Activated CD8-positive, alpha-beta memory T cell treated with anti-CD3 and anti-CD28 coated beads, Interleukin-2, amount 50 U/mL, for 4 hours (primary cell): ENCODE results near the gene MAGEA2B.
"Not testable (repeated sequence)": the region's sequence is repeated elsewhere in the genome, so short reads cannot be mapped to it uniquely, and the experiment has no call there.

Source experiments
- DNase-seq: peaks from one replicate; pipeline ENCODE4 v3.0.0-alpha.2; 2020

MAGEA2B gene

DNA sequence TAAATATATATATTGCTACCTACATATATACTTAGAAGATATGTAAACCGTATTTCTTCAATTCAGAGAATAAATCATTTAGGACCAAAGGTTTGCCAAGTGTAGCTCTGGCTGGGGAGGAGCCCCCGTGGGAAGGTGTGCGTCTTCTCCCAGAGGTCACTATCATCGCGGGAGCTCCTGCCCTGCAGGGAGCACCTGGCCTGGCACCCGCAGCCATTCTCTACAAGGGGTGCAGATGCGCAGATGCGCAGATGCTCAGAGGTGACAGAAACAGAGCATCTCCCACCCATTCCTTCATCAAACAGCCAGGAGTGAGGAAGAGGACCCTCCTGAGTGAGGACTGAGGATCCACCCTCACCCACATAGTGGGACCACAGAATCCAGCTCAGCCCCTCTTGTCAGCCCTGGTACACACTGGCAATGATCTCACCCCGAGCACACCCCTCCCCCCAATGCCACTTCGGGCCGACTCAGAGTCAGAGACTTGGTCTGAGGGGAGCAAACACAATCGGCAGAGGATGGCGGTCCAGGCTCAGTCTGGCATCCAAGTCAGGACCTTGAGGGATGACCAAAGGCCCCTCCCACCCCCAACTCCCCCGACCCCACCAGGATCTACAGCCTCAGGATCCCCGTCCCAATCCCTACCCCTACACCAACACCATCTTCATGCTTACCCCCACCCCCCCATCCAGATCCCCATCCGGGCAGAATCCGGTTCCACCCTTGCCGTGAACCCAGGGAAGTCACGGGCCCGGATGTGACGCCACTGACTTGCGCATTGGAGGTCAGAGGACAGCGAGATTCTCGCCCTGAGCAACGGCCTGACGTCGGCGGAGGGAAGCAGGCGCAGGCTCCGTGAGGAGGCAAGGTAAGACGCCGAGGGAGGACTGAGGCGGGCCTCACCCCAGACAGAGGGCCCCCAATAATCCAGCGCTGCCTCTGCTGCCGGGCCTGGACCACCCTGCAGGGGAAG, at the start of gene MAGEA2B:
TSS of gene MAGEA2B (plus strand) at position 814 of the 973 bp plus-strand sequence. CDS start 2,479 bp downstream, outside the sequence.
- DNase-seq: not testable (repeated sequence)

DNA sequence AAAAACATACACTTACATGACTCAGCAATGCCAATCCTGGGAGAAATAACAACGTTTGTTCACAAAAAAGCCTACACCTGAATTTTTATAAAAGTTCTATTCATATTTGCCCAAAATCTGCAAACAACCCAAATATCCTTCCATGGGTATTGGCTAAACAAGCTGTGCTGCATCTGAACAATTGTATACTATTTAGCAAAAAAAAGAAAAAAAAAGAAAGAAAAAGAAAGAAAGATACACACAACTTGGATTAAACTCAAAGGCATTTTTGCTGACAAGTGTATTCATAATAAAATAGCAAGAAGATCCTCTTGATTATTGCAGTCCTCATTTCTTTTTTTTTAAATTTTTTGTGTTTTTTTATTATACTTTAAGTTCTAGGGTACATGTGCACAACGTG, 40.3 kb upstream of the MAGEA2B start:
- DNase-seq: no peak

DNA sequence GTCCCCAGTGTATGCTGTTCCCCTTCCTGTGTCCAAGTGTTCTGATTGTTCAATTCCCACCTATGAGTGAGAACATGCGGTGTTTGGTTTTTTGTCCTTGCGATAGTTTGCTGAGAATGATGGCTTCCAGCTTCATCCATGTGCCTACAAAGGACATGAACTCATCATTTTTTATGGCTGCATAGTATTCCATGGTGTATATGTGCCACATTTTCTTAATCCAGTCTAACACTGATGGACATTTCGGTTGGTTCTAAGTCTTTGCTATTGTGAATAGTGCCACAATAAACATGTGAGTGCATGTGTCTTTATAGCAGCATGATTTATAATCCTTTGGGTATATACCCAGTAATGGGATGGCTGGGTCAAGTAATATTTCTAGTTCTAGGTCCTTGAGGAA, 39.8 kb upstream of the MAGEA2B start:
- not testable (repeated sequence) for DNase-seq

- DNase-seq: not testable (repeated sequence)
These were observed 33.4 kb upstream of the MAGEA2B start for GRCh38 chrX:152681012-152681411.

DNA sequence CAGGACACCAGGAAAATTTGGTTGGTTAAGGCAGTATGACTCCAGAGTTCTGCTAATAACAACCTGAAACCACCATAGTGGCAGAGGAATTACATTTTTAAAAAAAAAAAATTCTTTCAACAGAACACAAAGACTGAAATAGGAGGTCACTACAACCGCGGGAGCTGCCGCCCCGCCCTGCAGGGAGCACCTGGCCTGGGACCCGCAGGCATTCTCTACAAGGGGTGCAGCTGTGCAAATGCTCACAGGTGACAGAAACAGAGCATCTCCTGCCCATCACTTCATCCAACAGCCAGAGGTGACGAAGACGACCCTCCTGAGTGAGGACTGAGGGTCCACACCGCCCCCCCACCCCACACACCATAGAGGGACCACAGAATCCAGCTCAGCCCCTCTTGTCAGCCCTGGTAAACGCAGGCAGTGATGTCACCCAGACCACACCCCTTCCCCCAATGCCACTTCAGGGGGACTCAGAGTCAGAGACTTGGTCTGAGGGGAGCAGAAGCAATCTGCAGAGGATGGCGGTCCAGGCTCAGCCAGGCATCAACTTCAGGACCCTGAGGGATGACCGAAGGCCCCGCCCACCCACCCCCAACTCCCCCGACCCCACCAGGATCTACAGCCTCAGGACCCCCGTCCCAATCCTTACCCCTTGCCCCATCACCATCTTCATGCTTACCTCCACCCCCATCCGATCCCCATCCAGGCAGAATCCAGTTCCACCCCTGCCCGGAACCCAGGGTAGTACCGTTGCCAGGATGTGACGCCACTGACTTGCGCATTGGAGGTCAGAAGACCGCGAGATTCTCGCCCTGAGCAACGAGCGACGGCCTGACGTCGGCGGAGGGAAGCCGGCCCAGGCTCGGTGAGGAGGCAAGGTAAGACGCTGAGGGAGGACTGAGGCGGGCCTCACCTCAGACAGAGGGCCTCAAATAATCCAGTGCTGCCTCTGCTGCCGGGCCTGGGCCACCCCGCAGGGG, 16.2 kb upstream of the MAGEA2B start, which contains the start of gene MAGEA3:
TSS of gene MAGEA3 (plus strand) at position 843 of the 980 bp plus-strand sequence. CDS start 2,039 bp downstream, outside the sequence.
- not testable (repeated sequence) for DNase-seq

DNA sequence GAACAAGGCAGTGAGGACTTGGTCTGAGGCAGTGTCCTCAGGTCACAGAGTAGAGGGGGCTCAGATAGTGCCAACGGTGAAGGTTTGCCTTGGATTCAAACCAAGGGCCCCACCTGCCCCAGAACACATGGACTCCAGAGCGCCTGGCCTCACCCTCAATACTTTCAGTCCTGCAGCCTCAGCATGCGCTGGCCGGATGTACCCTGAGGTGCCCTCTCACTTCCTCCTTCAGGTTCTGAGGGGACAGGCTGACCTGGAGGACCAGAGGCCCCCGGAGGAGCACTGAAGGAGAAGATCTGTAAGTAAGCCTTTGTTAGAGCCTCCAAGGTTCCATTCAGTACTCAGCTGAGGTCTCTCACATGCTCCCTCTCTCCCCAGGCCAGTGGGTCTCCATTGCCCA, 14.0 kb upstream of the MAGEA2B start:
- not testable (repeated sequence) for DNase-seq

DNA sequence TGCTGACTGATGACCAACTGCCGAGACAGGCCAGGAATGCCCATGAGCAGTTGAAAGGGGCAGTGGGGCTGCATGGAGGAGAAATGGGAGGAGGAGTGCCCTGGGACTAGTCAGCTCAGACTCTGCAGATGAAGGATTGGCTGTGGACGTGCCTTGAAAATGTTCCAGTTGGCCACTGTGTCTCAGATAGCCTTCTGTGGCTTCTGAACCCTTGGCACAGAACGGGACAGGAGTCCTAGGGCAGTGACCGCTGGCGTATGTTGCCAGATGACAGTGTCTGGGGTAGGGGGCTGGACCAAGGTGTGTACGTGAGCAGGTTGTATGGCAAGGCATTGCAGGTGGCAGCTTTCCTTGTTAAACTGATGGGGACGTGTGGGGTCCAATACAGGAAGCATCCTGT, 7.9 kb upstream of the MAGEA2B start:
- DNase-seq: not testable (repeated sequence)

DNA sequence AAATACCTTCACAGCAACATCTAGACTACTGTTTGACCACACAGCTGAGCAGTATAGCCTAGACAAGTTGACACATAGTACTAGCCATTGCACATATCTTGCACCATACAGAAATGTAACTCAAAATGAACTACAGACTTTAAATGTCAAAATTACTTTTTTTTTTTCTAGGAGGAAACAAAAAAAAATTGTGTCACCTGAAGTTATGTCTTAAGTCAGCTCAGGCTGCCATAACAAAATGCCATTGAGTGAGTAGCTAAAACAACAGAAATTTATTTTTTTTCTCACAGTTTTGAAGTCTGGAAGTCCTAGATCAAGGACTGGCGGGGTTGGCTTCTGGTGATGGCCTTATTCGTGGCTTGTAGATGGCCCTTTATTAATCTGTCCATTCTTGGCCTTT, 5.3 kb upstream of the MAGEA2B start, which contains the start of gene CSAG2:
TSS of gene CSAG2 (minus strand) at position 101 of the 400 bp plus-strand sequence. CDS start 161 bp downstream, outside the sequence.
- not testable (repeated sequence) for DNase-seq

GRCh38 chrX:152713195-152713594, 1.2 kb upstream of the MAGEA2B start:
- DNase-seq: not testable (repeated sequence)

- no peak for DNase-seq
These were observed 11.0 kb downstream of the MAGEA2B start for GRCh38 chrX:152725409-152725808.

DNA sequence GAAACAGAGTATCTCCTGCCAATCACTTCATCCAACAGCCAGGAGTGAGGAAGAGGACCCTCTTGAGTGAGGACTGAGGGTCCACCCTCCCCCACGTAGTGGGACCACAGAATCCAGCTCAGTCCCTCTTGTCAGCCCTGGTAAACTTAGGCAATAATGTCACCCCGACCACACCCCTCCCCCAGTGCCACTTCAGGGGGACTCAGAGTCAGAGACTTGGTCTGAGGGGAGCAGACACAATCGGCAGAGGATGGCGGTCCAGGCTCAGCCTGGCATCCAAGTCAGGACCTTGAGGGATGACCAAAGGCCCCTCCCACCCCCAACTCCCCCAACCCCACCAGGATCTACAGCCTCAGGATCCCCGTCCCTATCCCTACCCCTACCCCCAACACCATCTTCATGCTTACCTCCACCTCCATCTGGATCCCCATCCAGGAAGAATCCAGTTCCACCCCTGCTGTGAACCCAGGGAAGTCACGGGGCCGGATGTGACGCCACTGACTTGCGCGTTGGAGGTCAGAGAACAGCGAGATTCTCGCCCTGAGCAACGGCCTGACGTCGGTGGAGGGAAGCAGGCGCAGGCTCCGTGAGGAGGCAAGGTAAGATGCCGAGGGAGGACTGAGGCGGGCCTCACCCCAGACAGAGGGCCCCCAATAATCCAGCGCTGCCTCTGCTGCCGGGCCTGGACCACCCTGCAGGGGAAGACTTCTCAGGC, 19.0 kb downstream of the MAGEA2B start, which contains the start of the genes CSAG1 and MAGEA12:
TSS of gene CSAG1 (minus strand) at position 461 of the 715 bp plus-strand sequence. CDS start 1,261 bp downstream, outside the sequence.
TSS of gene MAGEA12 (plus strand) at position 497 of the 715 bp plus-strand sequence. CDS start 2,405 bp downstream, outside the sequence.
- DNase-seq: no peak

DNA sequence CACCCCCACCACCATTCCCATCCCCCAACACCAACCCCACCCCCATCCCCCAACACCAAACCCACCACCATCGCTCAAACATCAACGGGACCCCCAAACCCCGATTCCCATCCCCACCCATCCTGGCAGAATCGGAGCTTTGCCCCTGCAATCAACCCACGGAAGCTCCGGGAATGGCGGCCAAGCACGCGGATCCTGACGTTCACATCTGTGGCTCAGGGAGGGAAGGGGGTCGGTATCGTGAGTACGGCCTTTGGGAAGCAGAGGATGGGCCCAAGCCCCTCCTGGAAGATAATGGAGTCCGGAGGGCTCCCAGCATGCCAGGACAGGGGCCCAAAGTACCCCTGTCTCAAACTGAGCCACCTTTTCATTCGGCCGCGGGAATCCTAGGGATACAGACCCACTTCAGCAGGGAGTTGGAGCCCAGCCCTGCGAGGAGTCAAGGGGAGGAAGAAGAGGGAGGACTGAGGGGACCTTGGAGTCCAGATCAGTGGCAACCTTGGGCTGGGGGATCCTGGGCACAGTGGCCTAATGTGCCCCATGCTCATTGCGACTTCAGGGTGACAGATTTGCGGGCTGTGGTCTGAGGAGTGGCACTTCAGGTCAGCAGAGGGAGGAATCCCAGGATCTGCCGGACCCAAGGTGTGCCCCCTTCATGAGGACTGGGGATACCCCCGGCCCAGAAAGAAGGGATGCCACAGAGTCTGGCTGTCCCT, 19.9 kb downstream of the MAGEA2B start:
- not testable (repeated sequence) for DNase-seq

DNA sequence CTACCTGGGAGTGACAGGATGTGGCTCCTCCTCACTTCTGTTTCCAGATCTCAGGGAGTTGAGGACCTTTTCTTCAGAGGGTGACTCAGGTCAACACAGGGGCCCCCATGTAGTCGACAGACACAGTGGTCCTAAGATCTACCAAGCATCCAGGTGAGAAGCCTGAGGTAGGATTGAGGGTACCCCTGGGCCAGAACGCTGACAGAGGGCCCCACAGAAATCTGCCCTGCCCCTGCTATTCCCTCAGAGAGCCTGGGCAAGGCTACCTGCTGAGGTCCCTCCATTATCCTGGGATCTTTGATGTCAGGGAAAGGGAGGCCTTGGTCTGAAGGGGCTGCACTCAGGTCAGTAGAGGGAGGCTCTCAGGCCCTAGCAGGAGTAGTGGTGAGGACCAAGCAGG, 20.7 kb downstream of the MAGEA2B start:
- DNase-seq: no peak

DNA sequence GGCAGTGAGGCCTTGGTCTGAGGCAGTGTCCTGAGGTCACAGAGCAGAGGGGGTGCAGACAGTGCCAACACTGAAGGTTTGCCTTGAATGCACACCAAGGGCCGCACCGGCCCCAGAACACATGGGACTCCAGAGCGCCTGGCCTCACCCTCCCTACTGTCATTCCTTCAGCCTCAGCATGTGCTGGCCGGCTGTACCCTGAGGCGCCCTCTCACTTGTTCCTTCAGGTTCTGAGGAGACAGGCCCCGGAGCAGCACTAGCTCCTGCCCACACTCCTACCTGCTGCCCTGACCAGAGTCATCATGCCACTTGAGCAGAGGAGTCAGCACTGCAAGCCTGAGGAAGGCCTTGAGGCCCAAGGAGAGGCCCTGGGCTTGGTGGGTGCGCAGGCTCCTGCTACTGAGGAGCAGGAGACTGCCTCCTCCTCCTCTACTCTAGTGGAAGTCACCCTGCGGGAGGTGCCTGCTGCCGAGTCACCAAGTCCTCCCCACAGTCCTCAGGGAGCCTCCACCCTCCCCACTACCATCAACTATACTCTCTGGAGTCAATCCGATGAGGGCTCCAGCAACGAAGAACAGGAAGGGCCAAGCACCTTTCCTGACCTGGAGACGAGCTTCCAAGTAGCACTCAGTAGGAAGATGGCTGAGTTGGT, 21.6 kb downstream of the MAGEA2B start:
- no peak for DNase-seq

DNA sequence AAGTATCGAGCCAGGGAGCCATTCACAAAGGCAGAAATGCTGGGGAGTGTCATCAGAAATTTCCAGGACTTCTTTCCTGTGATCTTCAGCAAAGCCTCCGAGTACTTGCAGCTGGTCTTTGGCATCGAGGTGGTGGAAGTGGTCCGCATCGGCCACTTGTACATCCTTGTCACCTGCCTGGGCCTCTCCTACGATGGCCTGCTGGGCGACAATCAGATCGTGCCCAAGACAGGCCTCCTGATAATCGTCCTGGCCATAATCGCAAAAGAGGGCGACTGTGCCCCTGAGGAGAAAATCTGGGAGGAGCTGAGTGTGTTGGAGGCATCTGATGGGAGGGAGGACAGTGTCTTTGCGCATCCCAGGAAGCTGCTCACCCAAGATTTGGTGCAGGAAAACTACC, 22.1 kb downstream of the MAGEA2B start:
- not testable (repeated sequence) for DNase-seq

- DNase-seq: no peak
These were observed 24.1 kb downstream of the MAGEA2B start for GRCh38 chrX:152738560-152738959.

GRCh38 chrX:152753686-152754650, 39.5 kb downstream of the MAGEA2B start, which contains the start of gene MAGEA2:
Gene MAGEA2 (minus strand): TSS chrX:152753842. CDS start chrX:152751363, 2,479 bp downstream.
- DNase-seq: not testable (repeated sequence)

DNA sequence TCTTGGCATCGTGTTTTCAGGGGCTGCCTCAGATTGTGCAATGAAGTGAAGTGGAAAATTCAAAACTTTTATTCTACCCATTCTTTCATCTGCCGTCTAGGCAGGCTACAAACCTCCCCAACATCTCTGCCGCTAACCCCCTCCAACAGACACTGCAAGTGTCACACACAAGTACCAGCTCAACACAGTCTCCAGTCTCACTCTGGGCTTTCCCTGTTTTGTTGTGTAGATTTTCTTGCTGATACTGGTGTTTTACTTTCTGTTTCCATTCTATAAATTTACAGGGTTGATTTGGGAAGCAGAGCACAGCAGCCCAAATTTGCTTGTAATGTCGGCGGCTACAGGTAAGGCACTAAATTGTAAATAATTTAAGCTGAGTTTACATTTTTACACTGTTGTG, 40.4 kb downstream of the MAGEA2B start:
- not testable (repeated sequence) for DNase-seq

DNA sequence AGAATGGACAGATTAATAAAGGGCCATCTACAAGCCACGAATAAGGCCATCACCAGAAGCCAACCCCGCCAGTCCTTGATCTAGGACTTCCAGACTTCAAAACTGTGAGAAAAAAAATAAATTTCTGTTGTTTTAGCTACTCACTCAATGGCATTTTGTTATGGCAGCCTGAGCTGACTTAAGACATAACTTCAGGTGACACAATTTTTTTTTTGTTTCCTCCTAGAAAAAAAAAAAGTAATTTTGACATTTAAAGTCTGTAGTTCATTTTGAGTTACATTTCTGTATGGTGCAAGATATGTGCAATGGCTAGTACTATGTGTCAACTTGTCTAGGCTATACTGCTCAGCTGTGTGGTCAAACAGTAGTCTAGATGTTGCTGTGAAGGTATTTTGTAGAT, 44.5 kb downstream of the MAGEA2B start, which contains the start of gene CSAG3:
TSS of gene CSAG3 (plus strand) at position 301 of the 400 bp plus-strand sequence.
- not testable (repeated sequence) for DNase-seq
